ENCODE measurements around the gene VPS45. TPM values are rescaled to one million over a fixed set of nuclear protein-coding genes. Genes with fewer than 3 reads are reported as not detected.

VPS45 gene
- total RNA-seq, 1 donor from 2014 or later: 34.0 TPM

GRCh38 chr1:150085406-150085805, 17.8 kb downstream of the VPS45 start:
- H3K27ac ChIP-seq (ENCODE audit: low read depth, low read length): no peak overlapping the region

GRCh38 chr1:150087415-150087814, 19.8 kb downstream of the VPS45 start:
- H3K27ac ChIP-seq (ENCODE audit: low read depth, low read length): no peak overlapping the region
- H3K27me3 Mint-ChIP-seq (ENCODE audit: low read depth, unreplicated experiment): no peaks in the 10 kb centered on the region
- H3K9ac ChIP-seq (ENCODE audit: low read length): no peak overlapping the region
- TF ChIP-seq EZH2 (IDR thresholded peaks at IDR 0.05; ENCODE audit: insufficient read depth, low read length): no peak
- TF ChIP-seq, protein P1, sequence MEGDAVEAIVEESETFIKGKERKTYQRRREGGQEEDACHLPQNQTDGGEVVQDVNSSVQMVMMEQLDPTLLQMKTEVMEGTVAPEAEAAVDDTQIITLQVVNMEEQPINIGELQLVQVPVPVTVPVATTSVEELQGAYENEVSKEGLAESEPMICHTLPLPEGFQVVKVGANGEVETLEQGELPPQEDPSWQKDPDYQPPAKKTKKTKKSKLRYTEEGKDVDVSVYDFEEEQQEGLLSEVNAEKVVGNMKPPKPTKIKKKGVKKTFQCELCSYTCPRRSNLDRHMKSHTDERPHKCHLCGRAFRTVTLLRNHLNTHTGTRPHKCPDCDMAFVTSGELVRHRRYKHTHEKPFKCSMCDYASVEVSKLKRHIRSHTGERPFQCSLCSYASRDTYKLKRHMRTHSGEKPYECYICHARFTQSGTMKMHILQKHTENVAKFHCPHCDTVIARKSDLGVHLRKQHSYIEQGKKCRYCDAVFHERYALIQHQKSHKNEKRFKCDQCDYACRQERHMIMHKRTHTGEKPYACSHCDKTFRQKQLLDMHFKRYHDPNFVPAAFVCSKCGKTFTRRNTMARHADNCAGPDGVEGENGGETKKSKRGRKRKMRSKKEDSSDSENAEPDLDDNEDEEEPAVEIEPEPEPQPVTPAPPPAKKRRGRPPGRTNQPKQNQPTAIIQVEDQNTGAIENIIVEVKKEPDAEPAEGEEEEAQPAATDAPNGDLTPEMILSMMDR (IDR thresholded peaks at IDR 0.05; ENCODE audit: insufficient read depth, low read depth, low read length): no peak
- H3K9me3 ChIP-seq (ENCODE audit: insufficient read depth, low read depth, low read length): no peaks in the 10 kb centered on the region
- no peak overlapping the region for H3K4me3 Mint-ChIP-seq (ENCODE audit: unreplicated experiment)
- H3K4me2 ChIP-seq (ENCODE audit: low read length): no peak overlapping the region
- no peaks in the 10 kb centered on the region for H3K27me3 ChIP-seq (ENCODE audit: insufficient read depth, low read length)
- FAIRE-seq (no peak), DNase-seq (ENCODE audit: low read depth) (no peak)
- H3K9me3 Mint-ChIP-seq (ENCODE audit: unreplicated experiment): no peaks in the 10 kb centered on the region
- H3K27ac Mint-ChIP-seq (ENCODE audit: unreplicated experiment): no peak overlapping the region
- peaks cover 3% of the 10 kb centered on the region for H3K4me1 Mint-ChIP-seq (ENCODE audit: low read depth, unreplicated experiment)
- H3K79me2 ChIP-seq (ENCODE audit: insufficient read depth, low read length): no peaks in the 10 kb centered on the region
- H3K36me3 ChIP-seq (ENCODE audit: insufficient read depth, low read length): peaks cover 24% of the 10 kb centered on the region
- H3K36me3 Mint-ChIP-seq (ENCODE audit: low read depth, unreplicated experiment): peaks cover 3% of the 10 kb centered on the region
- no peak overlapping the region for H3K4me3 ChIP-seq (ENCODE audit: insufficient read depth, low read depth, low read length)
- no peaks in the 10 kb centered on the region for H4K20me1 ChIP-seq (ENCODE audit: insufficient read depth, low read length)
- no peaks in the 10 kb centered on the region for H3K4me1 ChIP-seq (ENCODE audit: insufficient read depth, low read length)
- no peak overlapping the region for H2AFZ ChIP-seq (ENCODE audit: low read depth, low read length)

More at GRCh38 chr1:150085406-150085805, 17.8 kb downstream of the VPS45 start:
- Mint-ChIP-seq H3K4me1 (ENCODE audit: low read depth, unreplicated experiment) (peaks cover 3% of the 10 kb centered on the region), H3K36me3 (ENCODE audit: low read depth, unreplicated experiment) (peaks cover 3% of the 10 kb centered on the region), H3K9me3 (ENCODE audit: unreplicated experiment) (no peaks in the 10 kb centered on the region), H3K4me3 (ENCODE audit: unreplicated experiment) (no peak overlapping the region), H3K27me3 (ENCODE audit: low read depth, unreplicated experiment) (no peaks in the 10 kb centered on the region), H3K27ac (ENCODE audit: unreplicated experiment) (no peak overlapping the region)
- no peaks in the 10 kb centered on the region for H3K79me2 ChIP-seq (ENCODE audit: insufficient read depth, low read length)
- no peak overlapping the region for H3K4me3 ChIP-seq (ENCODE audit: insufficient read depth, low read depth, low read length)
- no peak for FAIRE-seq
- no peak for DNase-seq (ENCODE audit: low read depth)
- H3K4me1 ChIP-seq (ENCODE audit: insufficient read depth, low read length): no peaks in the 10 kb centered on the region
- H3K36me3 ChIP-seq (ENCODE audit: insufficient read depth, low read length): peaks cover 32% of the 10 kb centered on the region
- no peaks in the 10 kb centered on the region for H4K20me1 ChIP-seq (ENCODE audit: insufficient read depth, low read length)
- no peak overlapping the region for H3K4me2 ChIP-seq (ENCODE audit: low read length)
- H3K27me3 ChIP-seq (ENCODE audit: insufficient read depth, low read length): no peaks in the 10 kb centered on the region
- H3K9ac ChIP-seq (ENCODE audit: low read length): no peak overlapping the region
- TF ChIP-seq, protein P1 (IDR thresholded peaks at IDR 0.05; ENCODE audit: insufficient read depth, low read depth, low read length): no peak
- no peak for TF ChIP-seq EZH2 (IDR thresholded peaks at IDR 0.05; ENCODE audit: insufficient read depth, low read length)
- no peaks in the 10 kb centered on the region for H3K9me3 ChIP-seq (ENCODE audit: insufficient read depth, low read depth, low read length)
- H2AFZ ChIP-seq (ENCODE audit: low read depth, low read length): no peak overlapping the region

DNA sequence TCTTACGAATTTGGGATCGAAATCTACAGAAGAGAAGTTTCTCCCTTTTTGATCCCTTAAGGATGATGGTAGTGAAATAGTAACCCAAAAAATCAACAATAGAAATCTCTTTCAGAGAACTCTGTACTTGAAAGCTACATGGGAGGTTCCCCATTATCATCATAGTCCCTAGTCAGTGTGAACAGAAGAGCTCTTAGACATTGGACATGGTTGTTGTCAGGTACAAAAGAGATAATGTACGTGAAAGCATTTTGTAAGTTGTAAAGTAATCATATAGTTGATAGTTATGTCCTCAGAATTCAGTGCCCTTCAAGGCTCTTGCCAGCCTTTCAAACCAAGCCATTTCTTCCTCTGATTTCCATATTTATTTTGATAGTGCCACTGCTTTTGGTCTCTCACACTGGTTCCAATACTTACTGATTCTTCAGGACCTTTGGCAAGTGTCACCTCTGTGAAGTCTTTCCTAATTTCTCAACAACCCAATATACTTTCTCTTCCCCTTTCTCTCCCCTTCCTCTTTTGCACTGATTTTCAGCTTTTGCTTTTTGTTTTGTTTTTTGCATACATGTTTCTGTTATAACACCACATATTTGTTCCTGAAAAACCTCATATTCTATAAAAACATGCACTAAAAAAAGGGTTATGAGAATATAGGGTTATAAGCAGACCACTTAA, 22.4 kb downstream of the VPS45 start:
- Mint-ChIP-seq H3K27me3 (ENCODE audit: low read depth, unreplicated experiment) (no peaks in the 10 kb centered on the region), H3K4me3 (ENCODE audit: unreplicated experiment) (no peak overlapping the region), H3K27ac (ENCODE audit: unreplicated experiment) (no peak overlapping the region), H3K36me3 (ENCODE audit: low read depth, unreplicated experiment) (peaks cover 7% of the 10 kb centered on the region), H3K4me1 (ENCODE audit: low read depth, unreplicated experiment) (no peaks in the 10 kb centered on the region), H3K9me3 (ENCODE audit: unreplicated experiment) (no peaks in the 10 kb centered on the region)
- no peaks in the 10 kb centered on the region for H3K4me1 ChIP-seq (ENCODE audit: insufficient read depth, low read length)
- H3K4me3 ChIP-seq (ENCODE audit: insufficient read depth, low read depth, low read length): no peak overlapping the region
- H3K27ac ChIP-seq (ENCODE audit: low read depth, low read length): no peak overlapping the region
- no peak overlapping the region for H3K9ac ChIP-seq (ENCODE audit: low read length)
- FAIRE-seq (peak; percentile 64), DNase-seq (ENCODE audit: low read depth) (no peak)
- H3K79me2 ChIP-seq (ENCODE audit: insufficient read depth, low read length): no peaks in the 10 kb centered on the region
- no peak overlapping the region for H2AFZ ChIP-seq (ENCODE audit: low read depth, low read length)
- no peaks in the 10 kb centered on the region for H3K27me3 ChIP-seq (ENCODE audit: insufficient read depth, low read length)
- no peaks in the 10 kb centered on the region for H4K20me1 ChIP-seq (ENCODE audit: insufficient read depth, low read length)
- no peak for TF ChIP-seq EZH2 (IDR thresholded peaks at IDR 0.05; ENCODE audit: insufficient read depth, low read length)
- TF ChIP-seq, protein P1 (IDR thresholded peaks at IDR 0.05; ENCODE audit: insufficient read depth, low read depth, low read length): no peak
- no peaks in the 10 kb centered on the region for H3K9me3 ChIP-seq (ENCODE audit: insufficient read depth, low read depth, low read length)
- no peak overlapping the region for H3K4me2 ChIP-seq (ENCODE audit: low read length)
- peaks cover 17% of the 10 kb centered on the region for H3K36me3 ChIP-seq (ENCODE audit: insufficient read depth, low read length)
